ENCODE measurements around the gene PQBP1.
A peak's percentile ranks its signal among the peaks of the same experiment; 100 is the strongest.

The PQBP1 gene

DNA sequence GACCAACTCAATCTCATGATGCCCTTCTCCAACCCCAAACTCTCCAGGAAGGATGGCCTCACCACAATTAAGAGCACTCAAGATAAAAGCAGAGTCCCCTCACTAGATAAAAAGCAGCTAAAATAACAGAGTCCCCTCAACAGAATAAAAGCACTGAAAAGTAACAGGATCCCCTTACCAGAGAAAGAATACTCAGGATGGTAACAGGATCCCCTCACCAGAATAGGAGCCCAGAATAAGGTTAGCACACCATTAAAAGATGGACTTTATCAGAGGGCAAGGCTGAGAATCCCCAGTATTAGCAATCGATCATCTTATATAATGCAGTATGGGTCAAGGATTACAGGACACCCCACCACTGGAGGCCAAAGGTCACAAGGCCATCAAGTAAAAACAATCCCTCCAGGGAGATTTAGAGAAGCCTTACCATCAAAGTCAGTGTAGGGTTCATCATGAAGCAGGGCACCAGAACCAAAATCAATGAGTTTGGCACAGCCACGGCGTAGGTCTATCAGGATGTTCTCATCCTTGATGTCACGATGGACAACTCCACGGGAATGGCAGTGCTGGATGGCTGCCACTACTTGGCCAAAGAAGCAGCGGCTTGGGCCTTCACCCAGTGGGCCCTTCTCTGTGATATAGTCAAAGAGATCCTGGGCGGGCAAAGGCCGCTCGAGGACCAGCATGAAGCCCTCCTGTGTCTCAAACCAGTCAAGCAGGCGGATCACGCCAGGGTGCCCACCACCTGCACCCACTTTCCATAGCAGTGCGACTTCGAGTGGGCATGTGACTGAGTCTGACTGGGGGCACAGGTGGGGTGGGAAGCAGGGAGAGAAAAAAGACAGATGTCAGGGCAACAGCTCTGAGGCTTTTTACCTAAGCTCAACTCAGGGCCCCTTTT lies 17.1 kb downstream of the PQBP1 start:
- no CpG with 5 or more reads among the region's 13 CpGs for WGBS (ENCODE audit: extremely low coverage, insufficient coverage, insufficient read length)
- Histone ChIP-seq H3K14ac (ENCODE audit: low read length) (no peak overlapping the region), H3K23ac (ENCODE audit: low read length) (no peak overlapping the region), H3K4ac (ENCODE audit: low read depth, low read length) (no peak overlapping the region), H4K8ac (ENCODE audit: low read depth, low read length) (no peak overlapping the region), H3K4me3 (ENCODE audit: low read depth, low read length) (no peak overlapping the region), H3K79me2 (ENCODE audit: control insufficient read depth, insufficient read depth, low read length, poor library complexity) (no peaks in the 10 kb centered on the region), H3K9ac (ENCODE audit: low read length) (no peak overlapping the region), H3K27ac (ENCODE audit: low read depth, low read length) (no peak overlapping the region), H3K79me1 (ENCODE audit: low read length) (peaks cover 7% of the 10 kb centered on the region), H4K12ac (ENCODE audit: low read depth, low read length) (no peak overlapping the region), H3K27me3 (ENCODE audit: insufficient read depth, low read length) (no peaks in the 10 kb centered on the region), H3K9me3 (ENCODE audit: insufficient read depth, low read depth, low read length) (no peaks in the 10 kb centered on the region), H3K18ac (ENCODE audit: low read length) (no peak overlapping the region), H2AK5ac (ENCODE audit: low read length) (no peak overlapping the region), H3K36me3 (ENCODE audit: control insufficient read depth in 1 of 2, insufficient read depth in 2 of 2, low read length in 2 of 2) (peaks cover 5 to 13% of the 10 kb centered on the region in 2 experiments), H2AFZ (ENCODE audit: insufficient read depth, low read length, poor library complexity) (no peak overlapping the region), H2BK12ac (ENCODE audit: low read length) (no peak overlapping the region), H4K91ac (ENCODE audit: low read depth, low read length) (no peak overlapping the region), H3K4me2 (ENCODE audit: low read length) (no peak overlapping the region), H2BK5ac (ENCODE audit: low read depth, low read length, poor library complexity) (no peak overlapping the region), H2BK120ac (ENCODE audit: insufficient read depth, low read length, poor library complexity) (no peak overlapping the region), H3K4me1 (ENCODE audit: control insufficient read depth in 1 of 2, insufficient read depth in 2 of 2, low read length in 2 of 2) (peaks cover 5 to 14% of the 10 kb centered on the region in 2 experiments)
- DNase-seq: no peak

DNA sequence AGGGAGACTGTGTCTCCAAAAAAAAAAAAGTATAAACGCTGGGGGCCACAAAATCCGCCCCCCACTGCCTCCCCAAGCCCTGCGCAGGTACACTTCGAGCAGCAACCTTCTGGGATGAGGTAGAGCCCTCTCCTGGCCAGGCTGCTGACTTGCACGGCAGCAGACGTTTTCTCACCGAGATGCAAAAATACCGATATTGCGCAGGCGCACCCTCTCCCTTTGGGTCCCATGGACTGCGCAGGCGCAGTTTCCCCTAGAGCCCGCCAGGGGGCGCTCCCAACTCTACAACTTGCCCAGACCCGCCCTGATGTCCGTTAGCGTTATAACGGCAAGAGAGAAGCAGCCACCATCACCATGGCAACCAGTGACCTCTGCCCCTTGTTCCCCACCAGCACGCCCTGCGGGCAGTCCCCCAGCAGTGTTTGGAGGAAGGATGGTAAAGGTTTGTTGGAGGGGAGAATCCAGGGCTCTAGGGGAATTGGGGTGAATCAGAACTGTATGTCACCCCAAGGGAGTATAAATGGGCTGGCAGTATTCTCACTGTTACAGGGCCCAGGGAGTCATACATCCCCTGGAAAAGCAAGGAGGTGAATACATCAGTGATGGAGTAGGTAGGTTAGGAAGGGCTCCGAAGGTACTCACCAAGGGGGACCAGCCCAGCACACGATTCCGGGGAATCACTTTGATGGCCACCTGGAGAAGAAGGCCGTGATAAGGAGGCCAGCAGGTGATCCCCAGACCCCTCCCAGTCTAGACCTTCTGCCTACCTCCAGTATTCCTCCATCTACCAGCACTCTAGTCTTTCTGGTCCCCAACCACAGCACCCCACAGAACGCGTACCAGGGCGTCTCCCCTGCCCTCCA lies 19.6 kb downstream of the PQBP1 start:
- Histone ChIP-seq H3K36me3 (ENCODE audit: control insufficient read depth in 1 of 2, insufficient read depth in 2 of 2, low read length in 2 of 2) (peaks cover 7 to 16% of the 10 kb centered on the region in 2 experiments), H2BK12ac (ENCODE audit: low read length) (no peak overlapping the region), H3K4me1 (ENCODE audit: control insufficient read depth in 1 of 2, insufficient read depth in 2 of 2, low read length in 2 of 2) (peaks cover 5 to 14% of the 10 kb centered on the region in 2 experiments), H2AK5ac (ENCODE audit: low read length) (no peak overlapping the region), H3K79me1 (ENCODE audit: low read length) (no peaks in the 10 kb centered on the region), H3K27ac (ENCODE audit: low read depth, low read length) (no peak overlapping the region), H2BK120ac (ENCODE audit: insufficient read depth, low read length, poor library complexity) (no peak overlapping the region), H4K91ac (ENCODE audit: low read depth, low read length) (no peak overlapping the region), H3K9ac (ENCODE audit: low read length) (no peak overlapping the region), H3K14ac (ENCODE audit: low read length) (no peak overlapping the region), H3K79me2 (ENCODE audit: control insufficient read depth, insufficient read depth, low read length, poor library complexity) (no peaks in the 10 kb centered on the region), H3K4me2 (ENCODE audit: low read length) (peak overlapping the region; percentile 89), H3K4ac (ENCODE audit: low read depth, low read length) (no peak overlapping the region), H3K18ac (ENCODE audit: low read length) (no peak overlapping the region), H2BK5ac (ENCODE audit: low read depth, low read length, poor library complexity) (no peak overlapping the region), H3K9me3 (ENCODE audit: insufficient read depth, low read depth, low read length) (no peaks in the 10 kb centered on the region), H3K27me3 (ENCODE audit: insufficient read depth, low read length) (no peaks in the 10 kb centered on the region), H2AFZ (ENCODE audit: insufficient read depth, low read length, poor library complexity) (no peak overlapping the region), H3K4me3 (ENCODE audit: low read depth, low read length) (no peak overlapping the region), H3K23ac (ENCODE audit: low read length) (no peak overlapping the region), H4K8ac (ENCODE audit: low read depth, low read length) (no peak overlapping the region), H4K12ac (ENCODE audit: low read depth, low read length) (no peak overlapping the region)
- DNase-seq: peak; percentile 83 to 91
- no CpG with 5 or more reads among the region's 27 CpGs for WGBS (ENCODE audit: extremely low coverage, insufficient coverage, insufficient read length)

DNA sequence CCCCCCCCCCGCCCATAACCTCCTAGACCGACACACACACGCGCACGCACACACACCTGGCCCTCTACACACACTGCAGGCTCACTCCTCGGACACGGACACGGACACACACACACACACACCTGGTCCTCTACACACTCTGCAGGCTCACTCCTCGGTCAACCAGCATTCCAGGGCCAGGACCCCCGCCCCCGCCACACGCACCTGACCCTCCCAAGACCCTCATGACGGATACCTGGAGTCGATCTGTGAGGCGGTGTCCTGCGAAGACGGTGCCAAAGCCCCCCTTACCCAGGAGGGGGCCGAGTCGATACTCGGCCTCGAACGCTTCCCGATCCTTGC lies 20.5 kb downstream of the PQBP1 start:
- H4K91ac ChIP-seq (ENCODE audit: low read depth, low read length): no peak overlapping the region
- no peaks in the 10 kb centered on the region for H3K9me3 ChIP-seq (ENCODE audit: insufficient read depth, low read depth, low read length)
- H3K4me3 ChIP-seq (ENCODE audit: low read depth, low read length): peak overlapping the region; percentile 73
- H2AK5ac ChIP-seq (ENCODE audit: low read length): no peak overlapping the region
- no peak overlapping the region for H2BK12ac ChIP-seq (ENCODE audit: low read length)
- no peaks in the 10 kb centered on the region for H3K79me1 ChIP-seq (ENCODE audit: low read length)
- H3K4ac ChIP-seq (ENCODE audit: low read depth, low read length): no peak overlapping the region
- H2BK120ac ChIP-seq (ENCODE audit: insufficient read depth, low read length, poor library complexity): no peak overlapping the region
- no peak overlapping the region for H4K12ac ChIP-seq (ENCODE audit: low read depth, low read length)
- no peak for DNase-seq
- no peak overlapping the region for H3K18ac ChIP-seq (ENCODE audit: low read length)
- H3K79me2 ChIP-seq (ENCODE audit: control insufficient read depth, insufficient read depth, low read length, poor library complexity): no peaks in the 10 kb centered on the region
- H3K23ac ChIP-seq (ENCODE audit: low read length): no peak overlapping the region
- H2AFZ ChIP-seq (ENCODE audit: insufficient read depth, low read length, poor library complexity): peak overlapping the region; percentile 66
- peaks cover 5 to 14% of the 10 kb centered on the region in 2 experiments for H3K4me1 ChIP-seq (ENCODE audit: control insufficient read depth in 1 of 2, insufficient read depth in 2 of 2, low read length in 2 of 2)
- H2BK5ac ChIP-seq (ENCODE audit: low read depth, low read length, poor library complexity): no peak overlapping the region
- H4K8ac ChIP-seq (ENCODE audit: low read depth, low read length): no peak overlapping the region
- no peak overlapping the region for H3K14ac ChIP-seq (ENCODE audit: low read length)
- H3K27ac ChIP-seq (ENCODE audit: low read depth, low read length): no peak overlapping the region
- peak overlapping the region; percentile 89 for H3K4me2 ChIP-seq (ENCODE audit: low read length)
- H3K9ac ChIP-seq (ENCODE audit: low read length): no peak overlapping the region
- peaks cover 15 to 22% of the 10 kb centered on the region in 2 experiments for H3K36me3 ChIP-seq (ENCODE audit: control insufficient read depth in 1 of 2, insufficient read depth in 2 of 2, low read length in 2 of 2)
- no CpG with 5 or more reads among the region's 23 CpGs for WGBS (ENCODE audit: extremely low coverage, insufficient coverage, insufficient read length)
- no peaks in the 10 kb centered on the region for H3K27me3 ChIP-seq (ENCODE audit: insufficient read depth, low read length)

DNA sequence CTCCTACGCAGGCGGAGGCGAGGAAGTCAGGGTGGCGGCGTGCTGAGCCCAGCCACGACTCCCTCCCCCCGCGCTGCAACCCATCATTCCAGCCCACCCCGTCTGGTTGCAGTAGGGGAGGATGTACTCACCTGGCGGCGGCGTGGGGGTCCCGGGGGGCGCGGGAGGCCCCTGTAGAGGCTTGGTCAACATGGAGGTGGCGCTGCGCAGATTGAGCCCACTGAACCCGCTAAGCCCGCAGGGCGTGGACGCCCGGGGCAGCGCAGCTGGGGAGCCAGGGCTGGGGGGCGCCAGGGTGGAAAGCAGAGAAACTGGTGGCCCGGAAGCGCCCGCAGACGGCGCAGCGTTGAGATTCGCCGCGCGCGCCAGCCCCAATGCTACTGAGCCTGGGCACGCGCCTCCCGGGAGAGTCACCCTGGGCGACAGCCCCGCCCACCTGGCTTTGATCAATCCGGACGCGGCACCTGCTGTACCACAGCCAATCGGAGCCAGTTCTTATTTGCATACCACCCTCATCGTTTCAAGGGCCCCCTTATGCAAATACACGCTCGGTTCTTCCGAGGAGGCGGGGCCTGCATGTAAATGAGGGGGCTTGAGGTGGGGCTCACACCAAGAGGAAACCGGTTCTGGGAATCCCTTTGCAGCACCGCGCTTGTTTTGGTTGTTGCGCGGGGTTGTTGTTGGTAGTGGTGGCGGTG lies 21.1 kb downstream of the PQBP1 start, which contains the start of gene PIM2:
Gene PIM2, minus strand, starts transcription at position 382 of the 698 bp plus-strand sequence. Its CDS starts 190 bp downstream, at position 192.
- H3K23ac ChIP-seq (ENCODE audit: low read length): no peak within 1 kb of the TSS
- peak; percentile 82 to 83 for DNase-seq
- no peak within 1 kb of the TSS for H2BK5ac ChIP-seq (ENCODE audit: low read depth, low read length, poor library complexity)
- no peaks in the 10 kb centered on the region for H3K27me3 ChIP-seq (ENCODE audit: insufficient read depth, low read length)
- no peak within 1 kb of the TSS for H3K18ac ChIP-seq (ENCODE audit: low read length)
- H3K79me1 ChIP-seq (ENCODE audit: low read length): no peaks in the 10 kb centered on the region
- peak within 1 kb of the TSS; percentile 58 for H3K9ac ChIP-seq (ENCODE audit: low read length)
- H2BK12ac ChIP-seq (ENCODE audit: low read length): no peak within 1 kb of the TSS
- peaks cover 20 to 25% of the 10 kb centered on the region in 2 experiments for H3K36me3 ChIP-seq (ENCODE audit: control insufficient read depth in 1 of 2, insufficient read depth in 2 of 2, low read length in 2 of 2)
- H3K27ac ChIP-seq (ENCODE audit: low read depth, low read length): peak within 1 kb of the TSS; percentile 33
- H3K4ac ChIP-seq (ENCODE audit: low read depth, low read length): no peak within 1 kb of the TSS
- no peak within 1 kb of the TSS for H4K91ac ChIP-seq (ENCODE audit: low read depth, low read length)
- no peaks in the 10 kb centered on the region for H3K79me2 ChIP-seq (ENCODE audit: control insufficient read depth, insufficient read depth, low read length, poor library complexity)
- peak within 1 kb of the TSS; percentile 73 for H3K4me3 ChIP-seq (ENCODE audit: low read depth, low read length)
- no peaks in the 10 kb centered on the region for H3K9me3 ChIP-seq (ENCODE audit: insufficient read depth, low read depth, low read length)
- WGBS (ENCODE audit: extremely low coverage, insufficient coverage, insufficient read length): no CpG with 5 or more reads among the region's 55 CpGs
- H3K4me1 ChIP-seq (ENCODE audit: control insufficient read depth in 1 of 2, insufficient read depth in 2 of 2, low read length in 2 of 2): peaks cover 5 to 14% of the 10 kb centered on the region in 2 experiments
- no peak within 1 kb of the TSS for H4K12ac ChIP-seq (ENCODE audit: low read depth, low read length)
- H3K14ac ChIP-seq (ENCODE audit: low read length): no peak within 1 kb of the TSS
- H3K4me2 ChIP-seq (ENCODE audit: low read length): peak within 1 kb of the TSS; percentile 89
- H4K8ac ChIP-seq (ENCODE audit: low read depth, low read length): no peak within 1 kb of the TSS
- H2AK5ac ChIP-seq (ENCODE audit: low read length): no peak within 1 kb of the TSS
- H2BK120ac ChIP-seq (ENCODE audit: insufficient read depth, low read length, poor library complexity): no peak within 1 kb of the TSS
- H2AFZ ChIP-seq (ENCODE audit: insufficient read depth, low read length, poor library complexity): peak within 1 kb of the TSS; percentile 66
